GM19452 (cell line): ENCODE results near the gene ENGASE.

Source experiments
- ATAC-seq: cut with Tn5 transposase; IDR thresholded peaks from one replicate; pipeline ENCODE4 v1.9.1; 2021; ENCODE audit not compliant: unreplicated experiment

The ENGASE gene

GRCh38 chr17:79091226-79091670 lies 16.6 kb downstream of the ENGASE start:
- no peak for ATAC-seq

- no peak for ATAC-seq
Measured at GRCh38 chr17:79092567-79092966, 17.9 kb downstream of the ENGASE start.

GRCh38 chr17:79093270-79093669 lies 18.6 kb downstream of the ENGASE start:
- ATAC-seq: no peak

- no peak for ATAC-seq
Measured at GRCh38 chr17:79094261-79094660, 19.6 kb downstream of the ENGASE start.

GRCh38 chr17:79095345-79096055 lies 20.9 kb downstream of the ENGASE start:
- no peak for ATAC-seq

GRCh38 chr17:79096477-79096876 lies 21.9 kb downstream of the ENGASE start:
- no peak for ATAC-seq

- ATAC-seq: no peak
Measured at GRCh38 chr17:79097226-79098055, 22.8 kb downstream of the ENGASE start.

- no peak for ATAC-seq
Measured at GRCh38 chr17:79098282-79098867, 23.8 kb downstream of the ENGASE start.

- no peak for ATAC-seq
Measured at GRCh38 chr17:79100405-79100804, 25.8 kb downstream of the ENGASE start.

- no peak for ATAC-seq
Measured at GRCh38 chr17:79101111-79101673, 26.6 kb downstream of the ENGASE start.

- ATAC-seq: no peak
Measured at GRCh38 chr17:79102214-79102613, 27.6 kb downstream of the ENGASE start.

GRCh38 chr17:79104898-79105600 lies 30.4 kb downstream of the ENGASE start:
- no peak for ATAC-seq

- no peak for ATAC-seq
Measured at GRCh38 chr17:79105937-79106336, 31.3 kb downstream of the ENGASE start.

- ATAC-seq: no peak
Measured at GRCh38 chr17:79106958-79107357, 32.3 kb downstream of the ENGASE start.

- ATAC-seq: no peak
Measured at GRCh38 chr17:79107499-79108231, 33.0 kb downstream of the ENGASE start.

GRCh38 chr17:79108232-79108850 lies 33.7 kb downstream of the ENGASE start:
- ATAC-seq: no peak

GRCh38 chr17:79108870-79109269 lies 34.2 kb downstream of the ENGASE start:
- no peak for ATAC-seq

GRCh38 chr17:79109584-79109983 lies 35.0 kb downstream of the ENGASE start:
- no peak for ATAC-seq

GRCh38 chr17:79111097-79111496 lies 36.5 kb downstream of the ENGASE start:
- ATAC-seq: no peak

- ATAC-seq: no peak
Measured at GRCh38 chr17:79112471-79112870, 37.8 kb downstream of the ENGASE start.
